SW 1271 (cell line): ENCODE measurements around the gene CNKSR1.

Source experiments
- DNase-seq, 2 experiments: peaks; one replicate each; lab custom pipeline; 2025; lab: John Stamatoyannopoulos, UW

The CNKSR1 gene

GRCh38 chr1:26160527-26161414 lies 16.5 kb upstream of the CNKSR1 start:
- DNase-seq, result no peak

- DNase-seq, result peak in 1 of 2 experiments; percentile 11
Observed at GRCh38 chr1:26161415-26162219, 15.7 kb upstream of the CNKSR1 start.

GRCh38 chr1:26162220-26162709 lies 15.0 kb upstream of the CNKSR1 start:
- DNase-seq, result no peak

- no peak for DNase-seq
Observed at GRCh38 chr1:26163684-26164035, 13.6 kb upstream of the CNKSR1 start.

- no peak for DNase-seq
Observed at GRCh38 chr1:26164036-26164860, 13.0 kb upstream of the CNKSR1 start.

- DNase-seq, result no peak
Observed at GRCh38 chr1:26164861-26165842, 12.1 kb upstream of the CNKSR1 start.

- DNase-seq, result no peak
Observed at GRCh38 chr1:26166719-26167281, 10.5 kb upstream of the CNKSR1 start.

GRCh38 chr1:26168410-26169197 lies 8.7 kb upstream of the CNKSR1 start, which contains the start of gene C1orf232:
Gene C1orf232 (minus strand): TSS chr1:26168963. CDS start chr1:26168499, 464 bp downstream.
- no peak for DNase-seq

- DNase-seq, result no peak
Observed at GRCh38 chr1:26169198-26169554, 8.1 kb upstream of the CNKSR1 start.

GRCh38 chr1:26169669-26170471 lies 7.4 kb upstream of the CNKSR1 start, which contains the start of gene ZNF593:
Gene ZNF593 (plus strand): TSS chr1:26169908. CDS start chr1:26169984, 76 bp downstream.
- DNase-seq, result peak; percentile 63 to 77

- no peak for DNase-seq
Observed at GRCh38 chr1:26170472-26170821, 6.8 kb upstream of the CNKSR1 start.

- no peak for DNase-seq
Observed at GRCh38 chr1:26171084-26172072, 5.9 kb upstream of the CNKSR1 start, which contains the start of gene ZNF593OS. Gene ZNF593OS (minus strand): TSS chr1:26171832. CDS start chr1:26171661, 171 bp downstream.

- no peak for DNase-seq
Observed at GRCh38 chr1:26175346-26175745, 1.9 kb upstream of the CNKSR1 start.

GRCh38 chr1:26180010-26180506 lies 2.8 kb downstream of the CNKSR1 start:
- DNase-seq, result no peak

GRCh38 chr1:26181586-26182382 lies 4.5 kb downstream of the CNKSR1 start:
- DNase-seq, result no peak

- no peak for DNase-seq
Observed at GRCh38 chr1:26182383-26182696, 5.0 kb downstream of the CNKSR1 start.
